DMS153 treated with DMSO at 0.1 percent for 48 hours (cell line): Measurements from ENCODE around the gene PLXDC2.
"Not testable (repeated sequence)": the region's sequence is repeated elsewhere in the genome, so short reads cannot be mapped to it uniquely, and the experiment has no call there.

ENCODE experiments used
- DNase-seq: peaks from one replicate; lab custom pipeline; 2025; ENCODE audit not compliant: unreplicated experiment; lab: John Stamatoyannopoulos, UW

The PLXDC2 gene

GRCh38 chr10:20029523-20029922, 213.3 kb downstream of the PLXDC2 start:
- no peak for DNase-seq

GRCh38 chr10:20033476-20033875, 217.2 kb downstream of the PLXDC2 start:
- DNase-seq, result no peak

DNA sequence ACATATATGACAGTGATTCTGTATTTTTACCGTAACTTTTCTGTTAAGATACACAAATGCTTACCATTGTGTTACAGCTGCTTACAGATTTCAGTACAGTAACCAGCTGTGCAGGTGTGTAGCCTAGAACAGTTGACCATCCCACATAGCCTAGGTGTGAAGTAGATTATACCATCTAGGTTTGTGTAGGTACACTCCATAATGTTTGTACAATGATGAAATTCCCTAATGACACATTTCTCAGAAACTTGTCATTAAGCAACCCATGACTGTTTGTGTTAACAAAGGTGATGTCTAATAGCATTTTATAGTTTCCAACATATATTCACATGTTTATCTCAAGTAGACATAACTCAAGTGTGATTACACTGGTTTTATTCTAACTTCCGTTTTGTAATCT, 218.5 kb downstream of the PLXDC2 start:
- no peak for DNase-seq

DNA sequence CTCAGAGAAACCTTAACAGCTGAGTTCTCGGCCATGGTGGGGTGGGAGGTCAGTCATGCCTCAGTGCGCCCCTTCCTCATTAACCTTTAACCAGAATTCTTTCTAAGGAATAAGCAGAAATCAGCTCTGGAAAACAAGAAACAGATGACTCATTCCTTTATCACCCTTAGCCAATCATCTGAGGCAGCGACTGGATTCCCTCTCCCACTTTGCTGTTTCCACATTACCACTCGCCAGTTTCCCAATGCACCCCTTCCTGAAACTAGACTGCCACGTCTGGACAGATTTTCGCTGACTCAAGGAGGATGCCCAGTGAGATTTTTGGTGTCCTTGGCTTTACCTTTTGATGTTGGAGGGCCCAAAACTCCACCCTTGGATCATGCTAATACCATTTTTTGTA, 223.8 kb downstream of the PLXDC2 start:
- DNase-seq, result no peak

- no peak for DNase-seq
Measured at GRCh38 chr10:20041931-20042330, 225.7 kb downstream of the PLXDC2 start.

GRCh38 chr10:20045100-20045499, 228.9 kb downstream of the PLXDC2 start:
- DNase-seq, result not testable (repeated sequence)

DNA sequence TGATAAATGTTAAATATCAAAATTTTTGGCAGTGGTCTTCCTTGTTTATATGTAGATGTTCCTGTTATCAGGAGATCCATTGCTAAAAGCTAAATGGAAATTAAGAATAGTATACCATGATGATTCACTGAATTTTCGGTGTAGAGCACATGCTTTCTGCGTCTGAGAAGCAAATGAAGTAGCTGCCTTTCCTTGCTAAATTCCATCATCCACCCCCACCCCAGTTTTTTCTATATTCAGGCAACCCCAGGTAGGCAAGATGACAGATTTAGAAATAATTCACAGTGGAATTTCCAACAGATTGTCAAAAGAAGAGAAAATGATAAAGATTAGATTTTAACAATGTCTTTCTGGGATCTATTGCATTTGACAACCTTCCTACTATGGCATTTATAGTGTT, 231.9 kb downstream of the PLXDC2 start:
- no peak for DNase-seq

DNA sequence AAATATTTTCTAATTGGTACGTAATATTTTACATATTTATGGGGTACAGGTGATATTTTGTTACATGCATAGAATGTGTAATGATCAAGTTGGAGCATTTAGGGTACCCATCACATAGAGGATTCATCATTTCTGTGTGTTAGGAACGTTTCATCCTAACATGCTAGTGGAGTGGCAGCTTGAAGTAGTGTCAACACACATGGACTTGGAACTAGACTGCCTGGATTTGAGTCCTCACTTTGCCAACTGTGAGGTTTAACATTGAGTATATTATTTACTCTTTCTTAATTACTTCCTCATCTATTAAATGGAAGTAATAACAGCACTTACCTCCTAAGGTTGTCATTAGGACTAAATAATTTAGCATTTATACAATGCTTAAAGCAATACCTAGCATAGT, 241.9 kb downstream of the PLXDC2 start:
- no peak for DNase-seq

GRCh38 chr10:20059084-20059835, 243.0 kb downstream of the PLXDC2 start:
- DNase-seq, result no peak

DNA sequence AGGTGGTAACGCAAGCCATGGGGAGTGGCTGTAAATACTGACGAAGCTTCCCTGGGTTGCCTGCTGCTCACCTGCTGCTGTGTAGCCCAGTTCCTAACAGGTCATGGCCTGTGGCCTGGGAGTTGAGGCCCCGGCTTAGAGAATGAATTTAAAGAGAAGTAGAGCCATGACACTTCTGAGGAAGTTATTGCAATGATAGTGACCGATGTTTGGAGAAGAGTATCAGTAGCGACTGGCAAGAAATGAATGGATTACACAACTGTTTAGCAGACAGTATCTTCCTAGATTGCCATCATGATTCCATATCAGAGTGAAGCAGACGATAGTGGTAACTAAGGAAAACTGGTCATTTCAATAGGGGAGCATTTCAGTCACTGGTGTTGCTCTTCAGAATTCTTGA, 249.6 kb downstream of the PLXDC2 start:
- no peak for DNase-seq

DNA sequence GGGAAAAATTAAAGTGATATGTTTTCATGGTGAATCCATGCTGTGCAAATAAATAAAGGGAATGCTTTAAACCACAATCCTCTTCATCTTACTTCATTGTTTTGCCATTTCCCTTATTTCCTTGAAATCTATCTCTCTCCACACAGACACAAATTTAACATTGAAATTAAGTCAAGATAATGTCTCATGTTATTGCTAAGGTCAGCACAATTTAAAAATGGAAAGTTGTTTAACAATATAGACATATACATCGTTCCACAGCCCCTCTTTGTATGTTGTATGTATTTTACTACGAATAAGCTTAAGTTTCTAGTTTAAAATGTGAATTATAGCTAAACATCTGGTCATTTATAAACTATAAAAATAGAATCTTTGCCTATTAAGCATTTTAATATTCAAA, 256.9 kb downstream of the PLXDC2 start:
- DNase-seq, result no peak

- no peak for DNase-seq
Measured at GRCh38 chr10:20075713-20076112, 259.5 kb downstream of the PLXDC2 start.

GRCh38 chr10:20084451-20084850, 268.2 kb downstream of the PLXDC2 start:
- no peak for DNase-seq

- no peak for DNase-seq
Measured at GRCh38 chr10:20085115-20085514, 268.9 kb downstream of the PLXDC2 start.

- DNase-seq, result no peak
Measured at GRCh38 chr10:20087353-20087752, 271.1 kb downstream of the PLXDC2 start.

DNA sequence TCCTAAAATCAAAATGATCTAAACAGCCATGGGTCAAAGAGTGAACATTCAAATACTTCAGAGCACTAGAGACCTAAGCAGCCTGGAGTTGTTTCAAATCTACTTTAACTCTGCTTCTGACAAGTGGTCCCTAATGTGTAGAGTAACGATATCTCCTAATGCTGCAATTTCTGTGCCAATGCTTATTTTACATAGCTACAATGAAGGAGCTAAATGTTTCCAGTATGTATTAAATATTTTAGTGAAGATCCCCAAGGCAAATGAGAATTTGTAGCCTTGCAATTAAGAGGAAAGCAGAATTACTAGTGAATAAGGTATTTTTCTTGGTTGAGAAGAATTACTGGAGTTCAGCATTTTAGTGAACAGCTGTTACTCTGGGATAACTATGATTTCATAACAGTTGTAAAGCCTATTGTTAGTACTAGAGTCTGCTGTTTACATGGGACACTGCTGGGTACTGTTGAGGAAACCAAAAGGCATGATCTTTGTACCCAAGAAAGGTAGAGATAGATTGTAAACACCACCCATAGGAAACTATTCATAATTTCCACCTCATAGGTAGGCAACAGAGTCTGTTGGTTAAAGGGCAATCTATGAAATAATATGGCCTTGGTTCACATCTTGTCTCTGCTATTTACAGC, 271.9 kb downstream of the PLXDC2 start:
- no peak for DNase-seq

GRCh38 chr10:20089879-20090278, 273.6 kb downstream of the PLXDC2 start:
- DNase-seq, result no peak

DNA sequence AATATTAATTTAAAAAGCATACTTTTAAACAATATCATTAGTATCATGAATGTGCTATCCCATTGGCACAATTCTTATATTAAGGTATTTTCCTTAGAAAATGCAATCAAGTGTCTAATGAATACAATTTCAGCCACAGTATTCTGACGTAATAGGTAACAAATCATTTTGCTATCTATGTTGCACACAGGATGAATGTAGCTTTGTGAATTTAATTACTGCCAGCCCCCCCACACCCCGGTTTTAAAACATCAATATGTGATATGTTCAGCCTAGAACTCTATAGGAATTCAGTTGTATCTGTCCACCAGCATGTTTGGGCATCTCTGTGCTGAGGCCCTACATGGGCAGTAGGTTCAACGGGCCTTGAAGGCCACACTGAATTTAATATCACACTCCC, 274.6 kb downstream of the PLXDC2 start:
- no peak for DNase-seq

GRCh38 chr10:20091698-20092097, 275.5 kb downstream of the PLXDC2 start:
- no peak for DNase-seq

GRCh38 chr10:20093600-20093999, 277.4 kb downstream of the PLXDC2 start:
- no peak for DNase-seq

DNA sequence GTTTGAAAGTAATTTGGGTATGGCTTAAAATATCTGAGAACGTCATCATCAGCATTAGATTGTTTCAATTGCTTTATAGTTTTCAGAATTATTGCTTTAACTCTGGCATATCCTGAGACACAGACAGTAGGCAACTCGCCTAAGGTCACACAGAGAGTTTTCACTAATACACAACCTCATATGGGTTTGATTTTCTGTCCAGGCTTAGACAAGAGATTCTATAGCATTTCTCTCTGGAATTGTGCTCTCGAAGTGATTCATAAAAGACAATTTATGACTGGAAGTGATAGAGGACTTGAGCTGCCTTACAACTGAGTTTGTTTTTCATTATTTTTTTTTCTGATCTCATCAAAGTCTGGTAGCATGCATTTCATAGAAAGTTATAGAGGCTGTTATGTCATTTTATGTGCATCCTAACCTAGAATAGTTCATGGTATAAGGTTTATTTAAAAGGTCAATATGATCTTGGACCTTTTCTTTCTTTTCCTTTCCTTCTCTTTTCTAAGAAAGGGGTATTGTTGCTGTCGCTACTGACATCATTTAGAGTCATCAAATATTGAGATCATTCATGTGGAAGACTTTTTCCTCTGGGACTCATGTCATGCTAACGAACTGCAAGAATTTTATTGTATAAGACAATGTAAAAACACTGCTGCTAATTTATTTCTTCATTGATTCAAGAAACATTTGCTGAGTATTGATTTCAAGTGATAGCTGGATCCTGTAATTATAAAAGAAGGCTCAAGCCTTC, 278.2 kb downstream of the PLXDC2 start:
- DNase-seq, result no peak

DNA sequence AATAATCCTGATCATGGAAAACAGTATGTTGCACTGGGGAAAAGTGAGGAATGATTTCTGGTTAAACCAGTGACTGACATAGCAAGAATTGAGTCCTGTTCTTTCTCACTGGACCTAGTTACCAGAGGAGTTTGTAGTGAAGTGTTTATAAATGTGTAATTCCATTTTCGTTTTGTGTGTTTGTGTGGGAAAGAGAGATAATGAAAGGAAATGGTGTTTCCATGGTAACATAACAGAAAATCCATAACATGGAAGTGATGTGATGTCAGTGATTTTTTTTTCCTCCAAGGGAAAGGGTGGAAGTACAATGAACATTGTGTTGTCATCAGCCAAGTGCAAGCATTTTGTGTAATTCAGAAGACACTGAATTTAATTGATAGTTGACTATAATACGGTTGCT, 283.9 kb downstream of the PLXDC2 start:
- DNase-seq, result peak; percentile 1
